Measurements from ENCODE around the gene ENAM. TPM values are rescaled to one million over a fixed set of nuclear protein-coding genes. Genes with fewer than 3 reads are reported as not detected.
"Not testable (repeated sequence)": the region's sequence is repeated elsewhere in the genome, so short reads cannot be mapped to it uniquely, and the experiment has no call there.

The ENAM gene
- total RNA-seq, 4 donors from 2014 or later, result 0.24 to 0.83 TPM; not detected in 2

GRCh38 chr4:70674731-70675130 is 46.2 kb downstream of the ENAM start:
- no peak for DNase-seq
- H3K4me1 ChIP-seq, result no peaks in the 10 kb centered on the region
- no peaks in the 10 kb centered on the region for H3K36me3 ChIP-seq
- intact Hi-C loops (cut with DNase I; ENCODE audit: low total_unique reads), result no loop called here
- H3K9me3 ChIP-seq, result no peaks in the 10 kb centered on the region
- no peak overlapping the region for H3K4me3 ChIP-seq
- H3K27ac ChIP-seq, result no peak overlapping the region
- no peaks in the 10 kb centered on the region for H3K27me3 ChIP-seq
- TF ChIP-seq POLR2A (IDR thresholded peaks at IDR 0.05) (no peak), CTCF (IDR thresholded peaks at IDR 0.05) (no peak)

DNA sequence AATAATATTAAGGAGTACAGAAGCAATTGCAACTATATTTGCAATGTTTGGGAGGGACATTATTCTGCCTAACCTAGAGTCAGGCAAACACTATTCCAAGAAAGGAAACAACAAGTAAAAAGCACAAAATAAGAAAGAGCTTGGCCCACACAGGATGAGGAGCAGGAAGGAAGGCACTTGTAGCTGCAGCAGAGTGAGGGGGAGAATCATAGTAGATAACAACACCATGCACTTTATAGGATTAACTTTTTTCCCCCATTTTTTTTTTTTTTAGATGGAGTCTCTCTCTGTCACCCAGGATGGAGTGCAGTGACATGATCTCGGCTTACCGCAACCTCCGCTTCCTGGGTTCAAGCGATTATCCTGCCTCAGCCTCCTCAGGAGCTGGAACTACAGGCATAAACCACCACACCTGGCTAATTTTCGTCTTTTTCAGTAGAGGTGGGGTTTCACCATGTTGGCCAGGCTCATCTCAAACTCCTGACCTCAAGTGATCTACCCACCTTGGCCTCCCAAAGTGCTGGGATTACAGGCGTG is 48.1 kb downstream of the ENAM start:
- no peak for DNase-seq
- Histone ChIP-seq H3K27me3 (no peaks in the 10 kb centered on the region), H3K9me3 (no peaks in the 10 kb centered on the region), H3K27ac (no peak overlapping the region), H3K36me3 (no peaks in the 10 kb centered on the region), H3K4me3 (no peak overlapping the region), H3K4me1 (no peaks in the 10 kb centered on the region)
- intact Hi-C loops (cut with DNase I; ENCODE audit: low total_unique reads), result no loop called here
- TF ChIP-seq POLR2A (IDR thresholded peaks at IDR 0.05), result no peak
- no peak for TF ChIP-seq CTCF (IDR thresholded peaks at IDR 0.05)

DNA sequence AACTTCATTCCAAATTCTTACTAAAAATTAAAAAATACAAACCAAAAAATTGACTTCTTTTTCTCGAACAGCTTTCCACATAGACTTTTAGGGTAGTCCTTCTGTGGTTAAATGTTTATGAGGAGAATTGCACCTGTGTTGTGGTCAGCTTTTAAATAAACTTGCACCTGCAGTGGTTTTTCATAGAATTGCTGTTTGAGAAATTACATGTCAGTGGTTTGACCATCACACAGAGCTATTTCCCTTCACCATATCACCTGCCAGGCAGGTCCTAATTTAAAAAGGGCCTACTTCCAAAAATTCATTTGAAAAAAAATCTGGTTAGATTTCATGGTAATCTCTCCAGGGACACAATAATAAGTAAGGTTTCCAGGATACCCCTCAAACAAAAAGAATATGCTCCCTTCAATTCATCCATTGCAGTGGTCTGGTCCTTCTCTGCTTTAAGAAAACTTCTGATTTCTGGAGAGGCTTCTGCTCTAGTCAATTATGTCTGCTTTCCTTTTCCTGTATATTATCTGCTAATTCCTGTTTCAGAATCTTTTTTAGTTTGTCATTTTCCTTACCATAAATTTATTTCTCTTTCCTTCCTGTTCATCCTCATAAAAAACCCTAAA is 49.9 kb downstream of the ENAM start:
- H3K27me3 ChIP-seq, result no peaks in the 10 kb centered on the region
- H3K27ac ChIP-seq, result no peak overlapping the region
- no peak overlapping the region for H3K4me3 ChIP-seq
- no peaks in the 10 kb centered on the region for H3K4me1 ChIP-seq
- no peak for DNase-seq
- no peak for TF ChIP-seq POLR2A (IDR thresholded peaks at IDR 0.05)
- no peak for TF ChIP-seq CTCF (IDR thresholded peaks at IDR 0.05)
- intact Hi-C loops (cut with DNase I; ENCODE audit: low total_unique reads), result no loop called here
- H3K36me3 ChIP-seq, result no peaks in the 10 kb centered on the region
- H3K9me3 ChIP-seq, result no peaks in the 10 kb centered on the region

DNA sequence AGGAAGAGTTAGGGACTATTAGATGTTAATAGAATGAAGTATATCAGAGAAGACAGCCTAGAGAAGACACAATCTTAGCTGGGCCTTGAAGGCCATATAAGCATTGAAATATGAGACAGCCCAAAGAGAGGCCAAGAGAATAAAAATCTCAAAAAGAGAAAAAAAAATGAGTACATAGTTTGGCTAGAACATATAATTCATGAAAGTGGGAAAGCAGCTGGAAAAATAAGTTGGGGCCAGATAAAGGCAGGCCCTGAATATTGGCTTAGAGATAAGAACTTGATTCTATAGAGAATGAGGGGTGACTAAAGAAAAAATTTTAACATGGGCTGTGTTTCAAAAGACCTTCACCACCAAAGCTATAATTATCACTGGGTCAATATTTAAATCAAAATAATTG is 52.4 kb downstream of the ENAM start:
- Histone ChIP-seq H3K4me3 (no peak overlapping the region), H3K4me1 (no peaks in the 10 kb centered on the region), H3K27ac (peak overlapping the region in 1 of 2 donors; percentile 21), H3K9me3 (no peaks in the 10 kb centered on the region), H3K36me3 (no peaks in the 10 kb centered on the region), H3K27me3 (no peaks in the 10 kb centered on the region)
- TF ChIP-seq CTCF (IDR thresholded peaks at IDR 0.05) (no peak), POLR2A (IDR thresholded peaks at IDR 0.05) (no peak)
- intact Hi-C loops (cut with DNase I; ENCODE audit: low total_unique reads), result no loop called here
- no peak for DNase-seq

DNA sequence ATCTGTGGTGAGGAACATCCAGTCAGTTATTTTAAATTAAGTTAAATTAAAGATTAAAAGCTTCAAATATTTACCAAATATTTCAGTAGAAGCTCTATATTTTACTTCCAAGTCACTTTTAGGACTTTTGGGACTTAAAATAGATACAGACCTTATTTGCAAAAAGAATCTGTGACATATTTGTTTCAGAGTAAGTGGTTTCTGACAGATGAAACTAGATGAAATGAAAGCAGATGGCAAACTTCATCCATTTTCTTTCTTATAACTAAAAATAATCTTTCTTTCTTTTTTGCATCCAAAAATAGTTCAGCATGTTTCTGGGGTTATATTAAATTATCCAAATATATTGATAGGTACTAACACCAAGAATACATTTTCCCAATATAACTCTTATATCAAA is 53.2 kb downstream of the ENAM start:
- Histone ChIP-seq H3K27me3 (no peaks in the 10 kb centered on the region), H3K9me3 (no peaks in the 10 kb centered on the region), H3K4me1 (no peaks in the 10 kb centered on the region), H3K4me3 (no peak overlapping the region), H3K27ac (no peak overlapping the region), H3K36me3 (no peaks in the 10 kb centered on the region)
- no peak for TF ChIP-seq POLR2A (IDR thresholded peaks at IDR 0.05)
- no peak for TF ChIP-seq CTCF (IDR thresholded peaks at IDR 0.05)
- no peak for DNase-seq
- intact Hi-C loops (cut with DNase I; ENCODE audit: low total_unique reads), result no loop called here

- H3K27ac ChIP-seq; DNase-seq; H3K9me3 ChIP-seq; H3K4me3 ChIP-seq; H3K4me1 ChIP-seq; H3K36me3 ChIP-seq; intact Hi-C loops (cut with DNase I; ENCODE audit: low total_unique reads); H3K27me3 ChIP-seq: not testable (repeated sequence)
Measured at GRCh38 chr4:70682142-70682541, 53.6 kb downstream of the ENAM start.
